C4-2B (cell line): ENCODE results near the gene RMDN2.

ENCODE experiments used
- CTCF ChIP-seq: fragments of 450-650 bp; conservative IDR thresholded peaks from 2 replicates; pipeline ENCODE4 v1.5.1; 2017; ENCODE audit warnings: mild to moderate bottlenecking
- ZFX ChIP-seq: fragments of 450-650 bp; IDR thresholded peaks from 2 replicates; pipeline ENCODE4 v1.6.1; 2017

GRCh38 chr2:37914340-37914739 lies 10.7 kb upstream of the RMDN2 start:
- TF ChIP-seq CTCF (no peak), ZFX (no peak)
